Measurements from ENCODE around the gene VPS13D.

VPS13D gene

DNA sequence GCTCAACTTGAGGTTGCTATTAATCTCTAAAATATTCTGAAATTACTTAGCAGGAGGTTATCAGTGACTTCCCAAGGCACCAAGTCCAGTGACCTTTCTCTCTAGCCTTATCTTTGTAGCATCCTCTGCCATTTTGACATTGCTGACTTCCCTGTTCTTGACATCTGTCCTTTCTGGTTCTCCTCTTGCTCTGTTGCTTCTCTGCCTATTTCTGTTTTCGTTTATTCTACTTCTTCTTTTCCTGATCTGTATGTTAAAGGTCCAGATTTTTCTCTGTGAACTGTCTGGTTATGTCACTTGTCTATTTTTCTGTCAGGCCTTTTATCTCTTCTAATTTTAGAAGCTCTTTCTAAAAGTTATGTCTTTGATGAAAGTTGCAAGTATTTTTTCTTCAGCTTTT lies 178.8 kb downstream of the VPS13D start:
- no peak for DNase-seq

GRCh38 chr1:12409681-12410080 lies 179.9 kb downstream of the VPS13D start:
- no peak for DNase-seq

DNA sequence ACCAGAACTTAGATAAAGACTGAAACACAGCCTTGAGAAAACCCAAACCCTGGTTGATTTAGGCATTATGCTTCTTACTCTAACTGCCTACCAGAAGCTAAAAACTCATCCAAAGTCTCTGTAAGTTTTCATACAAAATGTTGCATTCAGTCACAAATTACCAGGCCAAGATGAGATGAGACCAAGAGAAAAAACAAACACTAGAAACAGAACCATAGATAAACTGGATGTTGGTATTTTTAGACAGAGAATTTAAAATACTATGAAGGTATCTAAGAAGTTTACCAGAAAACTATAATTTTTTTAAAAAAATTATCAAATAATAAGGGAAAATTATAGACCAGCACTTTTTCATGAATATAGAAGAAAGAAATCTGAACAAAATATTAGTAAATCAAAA lies 180.5 kb downstream of the VPS13D start:
- no peak for DNase-seq

- DNase-seq, result no peak
Measured at GRCh38 chr1:12411098-12411497, 181.3 kb downstream of the VPS13D start.

GRCh38 chr1:12411747-12412146 lies 181.9 kb downstream of the VPS13D start:
- no peak for DNase-seq

- DNase-seq, result no peak
Measured at GRCh38 chr1:12412439-12412838, 182.6 kb downstream of the VPS13D start.

GRCh38 chr1:12413664-12414410 lies 184.0 kb downstream of the VPS13D start:
- DNase-seq, result no peak

GRCh38 chr1:12414444-12415018 lies 184.7 kb downstream of the VPS13D start:
- no peak for DNase-seq

DNA sequence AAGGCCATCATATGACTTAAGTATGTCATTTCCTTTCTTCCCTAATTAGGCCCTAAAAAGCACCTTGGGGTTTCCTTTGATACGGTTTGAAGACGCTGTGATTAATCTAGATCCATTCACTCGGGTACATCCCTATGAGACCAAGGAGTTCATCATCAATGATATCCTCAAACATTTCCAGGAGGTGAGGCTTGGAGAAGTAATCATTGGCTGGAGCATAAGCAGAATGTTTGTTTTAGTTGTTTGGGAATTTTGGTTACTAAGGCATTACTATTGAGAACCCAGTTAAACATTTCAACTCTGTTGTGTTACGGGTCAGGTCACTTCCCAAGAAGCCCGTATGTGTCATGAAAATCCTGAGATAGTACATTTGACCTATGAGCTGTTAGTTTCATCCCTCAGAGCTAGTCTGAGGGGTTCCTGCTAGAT lies 185.2 kb downstream of the VPS13D start:
- peak; percentile 52 to 81 (median 72) for DNase-seq

DNA sequence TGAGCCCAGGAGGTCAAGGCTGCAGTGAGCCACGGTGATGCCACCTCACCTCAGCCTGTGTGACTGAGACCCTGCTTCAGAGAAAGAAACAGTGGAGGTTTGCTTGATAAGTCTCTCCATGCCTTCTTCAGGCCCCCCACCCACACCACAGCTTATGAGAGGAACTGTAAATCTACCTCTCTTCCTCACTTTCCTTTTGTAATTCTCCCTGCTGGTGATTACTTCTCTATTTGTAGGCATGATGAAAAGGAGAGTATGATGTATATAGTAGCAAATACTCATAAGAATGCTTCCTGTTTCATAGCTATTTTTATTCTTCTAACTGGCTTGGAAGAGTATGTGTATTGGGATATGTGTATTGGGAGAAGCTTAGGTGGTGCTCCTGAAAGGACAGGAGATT lies 186.3 kb downstream of the VPS13D start:
- DNase-seq, result peak; percentile 72 to 85 (median 81)

DNA sequence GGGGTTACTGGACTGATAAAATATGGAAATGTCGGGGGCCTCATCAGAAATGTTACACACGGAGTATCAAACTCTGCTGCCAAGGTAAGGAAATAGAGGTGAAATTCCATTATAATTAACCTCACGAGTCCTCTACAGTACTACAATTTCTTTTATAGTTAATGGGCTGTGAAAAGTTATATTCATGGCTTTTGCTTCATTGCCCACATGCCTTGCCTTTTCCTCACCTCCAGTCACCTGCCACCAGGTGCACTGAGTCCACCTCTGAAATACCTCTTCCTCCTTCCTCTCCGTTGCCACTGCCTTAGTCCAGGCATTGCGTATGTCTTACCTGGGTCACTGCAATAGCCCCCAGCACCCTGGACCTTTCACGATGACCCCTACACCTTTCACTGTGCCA lies 186.9 kb downstream of the VPS13D start:
- DNase-seq, result no peak

DNA sequence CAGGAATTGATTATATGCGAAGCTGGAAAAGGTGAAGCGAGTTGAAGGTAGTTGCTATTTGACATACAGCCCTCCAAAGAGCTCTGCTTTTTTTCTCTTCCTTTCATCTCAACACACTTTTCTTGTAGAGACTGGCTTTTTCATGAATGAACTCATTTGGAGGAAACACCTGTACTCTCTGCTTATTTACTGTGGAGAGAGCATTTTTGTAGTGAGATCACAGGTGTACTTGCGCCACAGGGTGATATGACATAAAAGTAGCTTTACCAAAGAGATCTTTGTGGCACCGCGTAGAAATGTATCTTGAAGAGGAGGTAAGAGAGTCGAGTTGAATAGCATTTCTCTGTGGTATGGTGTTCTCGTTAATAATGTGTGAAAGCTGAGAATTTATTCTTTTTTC lies 187.6 kb downstream of the VPS13D start:
- DNase-seq, result no peak

GRCh38 chr1:12420171-12420570 lies 190.3 kb downstream of the VPS13D start:
- DNase-seq, result no peak

DNA sequence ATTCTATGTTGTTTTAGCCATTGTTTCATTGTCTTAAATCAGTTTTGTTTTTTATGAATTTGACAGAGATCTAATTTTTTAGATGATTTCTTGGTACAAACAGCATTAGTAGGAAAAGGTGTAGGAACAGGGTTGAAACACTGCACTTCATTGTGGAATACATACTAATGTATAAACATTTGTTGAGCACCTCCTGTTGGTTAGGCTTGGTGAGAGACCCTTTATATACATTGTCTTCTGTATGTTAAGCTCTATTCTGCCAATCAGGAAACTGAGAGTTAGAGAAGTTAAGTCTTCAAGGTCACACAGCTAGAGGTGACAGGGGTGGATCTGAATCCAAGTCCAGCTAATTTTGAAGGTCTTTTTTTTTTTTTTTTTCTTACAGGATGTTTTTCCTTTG lies 192.7 kb downstream of the VPS13D start:
- no peak for DNase-seq

GRCh38 chr1:12424087-12424529 lies 194.3 kb downstream of the VPS13D start:
- no peak for DNase-seq

DNA sequence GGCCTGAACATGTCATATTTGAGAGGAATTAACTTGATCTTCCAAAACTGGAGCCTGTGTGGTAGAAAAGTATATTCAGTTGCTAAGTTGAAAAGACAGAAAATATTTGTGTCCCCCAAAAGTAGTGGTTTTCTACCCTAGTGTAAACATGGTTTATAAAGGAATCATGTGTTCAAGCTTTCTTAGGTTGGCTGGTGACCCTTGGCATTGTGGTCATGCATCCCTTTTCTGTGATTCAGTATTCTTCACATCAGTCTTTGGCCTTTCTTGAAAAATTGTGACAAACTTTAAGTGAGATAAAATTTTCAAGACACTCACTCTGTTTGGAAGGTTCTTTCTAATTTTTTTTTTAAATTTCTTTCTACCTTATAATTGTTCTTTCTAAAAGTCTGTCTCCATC lies 195.0 kb downstream of the VPS13D start:
- DNase-seq, result no peak

GRCh38 chr1:12426030-12426429 lies 196.2 kb downstream of the VPS13D start:
- no peak for DNase-seq

GRCh38 chr1:12428334-12428733 lies 198.5 kb downstream of the VPS13D start:
- no peak for DNase-seq

DNA sequence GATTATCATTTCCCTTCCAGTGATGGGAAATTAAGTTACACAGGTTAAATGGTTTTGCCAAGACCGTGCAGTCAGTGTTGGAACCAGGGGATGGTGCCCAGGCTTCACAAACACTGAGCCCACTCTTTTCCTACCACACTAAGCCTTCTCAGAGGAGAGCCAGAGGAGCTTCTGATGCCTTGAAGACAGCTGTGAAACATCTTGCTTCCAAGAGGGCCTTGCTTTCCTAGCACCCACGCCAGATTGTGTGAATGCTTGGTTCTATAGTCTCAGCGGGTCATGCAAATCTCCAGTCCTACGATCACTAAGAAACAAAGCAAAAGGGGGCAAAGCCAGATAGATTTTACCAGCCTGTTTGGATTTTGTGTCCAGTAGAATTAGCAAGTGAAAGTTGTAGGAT lies 200.7 kb downstream of the VPS13D start:
- no peak for DNase-seq

DNA sequence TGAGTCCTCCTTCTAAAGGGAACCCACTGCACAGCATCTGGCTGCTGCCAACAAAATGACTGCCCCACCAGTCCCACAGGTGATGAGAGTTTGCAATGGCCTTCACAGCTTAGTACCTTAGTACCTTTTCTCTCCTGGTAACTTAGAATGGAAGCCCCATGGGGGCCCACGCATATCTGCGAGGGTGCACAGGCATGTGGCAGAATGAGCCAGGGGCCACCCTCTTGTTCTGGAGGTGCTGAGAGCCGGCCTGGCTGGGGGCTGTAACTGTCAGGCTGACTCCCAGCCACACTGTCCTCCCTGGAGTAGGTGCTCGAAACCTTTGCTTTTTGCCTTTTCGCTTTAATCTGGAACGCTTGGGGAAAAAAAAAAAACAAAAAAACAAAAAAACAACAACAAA lies 203.1 kb downstream of the VPS13D start:
- DNase-seq, result no peak

DNA sequence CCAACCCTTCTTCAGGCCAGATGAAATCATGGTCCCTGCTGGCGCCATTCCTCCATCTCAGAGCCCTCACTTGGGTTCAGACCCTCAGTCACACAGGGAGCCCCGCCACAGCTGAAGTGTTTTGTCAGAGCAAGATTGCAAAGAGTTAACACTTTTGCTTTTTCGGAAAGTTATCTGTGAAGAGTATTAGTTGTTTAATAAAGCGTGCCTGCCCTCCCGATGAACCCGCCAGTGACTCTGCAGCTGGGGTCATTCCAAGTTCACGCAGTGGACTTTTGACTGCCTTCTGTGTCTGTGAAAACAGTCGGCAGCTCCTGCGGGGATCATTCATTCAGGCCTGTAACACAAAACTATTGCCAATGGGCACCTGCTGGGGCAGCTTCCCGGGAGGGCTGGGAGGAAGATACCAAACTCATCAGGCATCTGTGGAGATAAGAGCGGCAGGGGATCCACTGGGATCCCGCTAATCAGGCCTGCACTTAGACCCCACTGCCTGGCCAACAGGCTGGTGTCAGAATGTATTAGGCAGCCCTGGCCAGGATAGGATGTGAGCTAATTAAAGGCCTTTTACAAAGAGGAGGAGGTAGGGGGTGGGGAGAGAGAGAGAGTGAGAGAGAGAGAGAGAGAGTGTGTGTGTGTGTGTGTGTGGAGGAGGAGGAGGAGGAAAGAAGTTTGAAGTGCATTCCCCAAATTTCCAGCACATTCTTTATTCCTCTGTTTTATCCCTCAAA lies 203.7 kb downstream of the VPS13D start:
- no peak for DNase-seq

DNA sequence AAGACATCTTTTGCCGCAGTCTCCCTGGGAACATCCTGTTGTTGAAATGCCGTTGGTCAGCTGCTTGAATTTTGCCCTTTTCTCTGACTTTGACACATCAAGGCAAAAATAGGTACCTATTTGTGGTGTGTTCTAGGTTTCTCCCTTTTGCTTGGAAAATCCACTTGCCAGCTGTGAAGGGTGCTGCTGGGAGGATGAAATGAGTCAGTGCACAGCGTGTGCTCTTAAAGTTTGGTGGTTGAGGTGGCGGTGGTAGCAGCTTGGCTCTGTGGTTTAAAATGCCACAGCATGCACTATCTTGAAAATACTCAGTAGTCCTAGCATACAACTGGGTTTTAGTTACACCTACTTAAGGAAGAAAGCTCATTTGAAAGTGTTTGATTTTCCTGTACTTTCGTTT lies 204.3 kb downstream of the VPS13D start:
- DNase-seq, result peak; percentile 34 to 47 (median 46)

DNA sequence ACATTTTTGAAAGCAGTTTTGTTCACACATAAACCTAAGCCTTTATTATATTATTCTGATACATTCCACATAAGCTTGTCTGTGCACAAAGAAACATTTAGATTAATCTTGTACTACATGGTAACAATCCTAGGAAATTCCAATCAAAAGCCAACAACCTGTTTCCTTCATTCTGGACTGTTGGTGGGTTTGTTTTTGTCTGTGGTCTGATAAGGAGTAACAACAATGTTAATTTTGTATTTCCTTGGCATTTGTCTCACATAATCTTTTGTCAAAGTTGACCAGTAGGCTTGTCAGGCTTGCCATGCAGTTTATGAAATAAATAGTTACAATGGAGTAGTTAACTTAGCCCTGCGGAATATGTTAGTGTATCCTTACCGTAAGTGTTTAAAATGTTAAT lies 204.9 kb downstream of the VPS13D start:
- DNase-seq, result no peak
